Measurements from ENCODE around the gene PRKN. TPM values are rescaled to one million over a fixed set of nuclear protein-coding genes. Genes with fewer than 3 reads are reported as not detected.

The PRKN gene
- total and polyA plus RNA-seq, 10 donors: 0.23 to 14.1 (median 7.0) TPM

DNA sequence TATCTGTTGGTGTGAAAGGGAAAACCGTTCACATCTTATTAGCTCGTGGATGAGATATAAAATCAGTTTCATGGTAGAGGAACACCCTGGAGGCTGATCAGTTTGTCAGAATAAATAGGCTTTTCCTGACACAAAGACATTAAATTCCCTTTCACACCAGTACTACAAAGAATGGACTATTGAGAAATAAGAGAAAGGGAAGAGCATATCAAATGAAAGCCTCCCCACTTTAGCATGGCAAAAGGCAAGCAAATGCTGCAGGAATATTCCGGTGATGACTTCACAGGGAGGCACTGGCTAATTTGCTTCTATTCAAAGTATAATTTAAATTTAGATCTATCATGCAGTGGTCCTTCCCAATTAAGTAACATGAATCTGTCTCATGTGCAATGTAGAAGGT, 1337.8 kb downstream of the PRKN start:
- WGBS, 5 donors: 77 to 86% (median 81%) methylated on average over 3 of the region's 3 CpGs
- intact Hi-C loops (cut with DNase I; ENCODE audit: low total_unique reads): no loop called here
- H3K9me3 ChIP-seq: peaks cover 0 to 15% (median 5%) of the 10 kb centered on the region in 8 donors

DNA sequence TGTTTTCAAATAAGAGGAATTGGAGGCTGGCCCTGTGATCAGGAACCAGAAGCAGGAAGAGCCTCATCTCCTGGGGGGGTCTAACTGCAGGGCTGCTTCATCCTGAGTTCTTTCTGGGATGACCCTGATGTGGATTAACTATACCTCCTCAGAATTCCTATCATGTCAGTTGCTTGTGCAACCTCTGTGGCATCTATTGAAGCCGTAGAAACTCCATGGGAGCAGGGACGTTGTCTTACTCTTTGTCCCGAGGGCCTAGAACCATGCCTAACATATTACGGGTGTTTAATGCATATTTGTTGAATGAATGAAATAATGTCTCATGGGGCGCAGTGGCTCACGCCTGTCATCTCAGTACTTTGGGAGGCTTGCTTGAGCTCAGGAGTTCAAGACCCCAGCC, 1343.6 kb downstream of the PRKN start:
- intact Hi-C loops (cut with DNase I; ENCODE audit: low total_unique reads): no loop called here
- TF ChIP-seq CTCF (IDR thresholded peaks at IDR 0.05 in 8 of 11, conservative IDR thresholded peaks at IDR 0.05 in 3 of 11) (no peak), POLR2AphosphoS5 (IDR thresholded peaks at IDR 0.05) (no peak), POLR2A (IDR thresholded peaks at IDR 0.05) (no peak)
- Histone ChIP-seq H3K9me3 (peaks cover 0 to 15% (median 5%) of the 10 kb centered on the region in 8 donors), H3K27ac (no peak overlapping the region), H3K4me3 (no peak overlapping the region), H3K36me3 (no peaks in the 10 kb centered on the region), H3K4me1 (no peaks in the 10 kb centered on the region), H3K27me3 (replicated peaks in 1 of 7) (no peaks in the 10 kb centered on the region)
- WGBS, 5 donors: 93 to 96% (median 94%) methylated on average over 6 of the region's 6 CpGs
- DNase-seq: no peak

More for the DNA sequence above, 1337.8 kb downstream of the PRKN start:
- no peak overlapping the region for H3K27ac ChIP-seq
- no peak overlapping the region for H3K4me3 ChIP-seq
- H3K36me3 ChIP-seq: no peaks in the 10 kb centered on the region
- no peaks in the 10 kb centered on the region for H3K27me3 ChIP-seq (replicated peaks in 1 of 7)
- TF ChIP-seq CTCF (IDR thresholded peaks at IDR 0.05 in 8 of 11, conservative IDR thresholded peaks at IDR 0.05 in 3 of 11): no peak
- no peak for TF ChIP-seq POLR2AphosphoS5 (IDR thresholded peaks at IDR 0.05)
- TF ChIP-seq POLR2A (IDR thresholded peaks at IDR 0.05): no peak
- H3K4me1 ChIP-seq: peaks cover 0 to 11% (median 5%) of the 10 kb centered on the region in 6 donors
- no peak for DNase-seq

GRCh38 chr6:161379834-161380582, 1347.6 kb downstream of the PRKN start:
- TF ChIP-seq POLR2A (IDR thresholded peaks at IDR 0.05): no peak
- TF ChIP-seq POLR2AphosphoS5 (IDR thresholded peaks at IDR 0.05): no peak
- no peak for TF ChIP-seq CTCF (IDR thresholded peaks at IDR 0.05 in 8 of 11, conservative IDR thresholded peaks at IDR 0.05 in 3 of 11)
- intact Hi-C loops (cut with DNase I; ENCODE audit: low total_unique reads): loop anchor here (10.0 kb wide), 2 partner anchors 225 to 645 kb away; no protein-coding TSS in a partner anchor
- 63 to 68% (median 64%) methylated on average over 8 of the region's 8 CpGs for WGBS, 5 donors

GRCh38 chr6:161378115-161378514, 1349.5 kb downstream of the PRKN start:
- no peak for DNase-seq
- TF ChIP-seq POLR2AphosphoS5 (IDR thresholded peaks at IDR 0.05): no peak
- no peak for TF ChIP-seq CTCF (IDR thresholded peaks at IDR 0.05 in 8 of 11, conservative IDR thresholded peaks at IDR 0.05 in 3 of 11)
- no peak for TF ChIP-seq POLR2A (IDR thresholded peaks at IDR 0.05)
- Histone ChIP-seq H3K36me3 (no peaks in the 10 kb centered on the region), H3K27me3 (replicated peaks in 1 of 7) (no peaks in the 10 kb centered on the region), H3K27ac (no peak overlapping the region), H3K9me3 (no peaks in the 10 kb centered on the region), H3K4me3 (no peak overlapping the region), H3K4me1 (peaks cover 2 to 21% (median 14%) of the 10 kb centered on the region in 6 donors)
- 79 to 91% (median 87%) methylated on average over 8 to 12 of the region's 12 CpGs for WGBS, 5 donors
- intact Hi-C loops (cut with DNase I; ENCODE audit: low total_unique reads): loop anchor here (10.0 kb wide), 2 partner anchors 223 to 643 kb away; no protein-coding TSS in a partner anchor

More at GRCh38 chr6:161379834-161380582, 1347.6 kb downstream of the PRKN start:
- Histone ChIP-seq H3K27me3 (replicated peaks in 1 of 7) (no peaks in the 10 kb centered on the region), H3K4me3 (no peak overlapping the region), H3K9me3 (no peaks in the 10 kb centered on the region), H3K36me3 (no peaks in the 10 kb centered on the region), H3K27ac (no peak overlapping the region), H3K4me1 (peaks cover 2 to 12% (median 7%) of the 10 kb centered on the region in 6 donors)
- DNase-seq: no peak
